Lower lobe of right lung (tissue), 2 donors: ENCODE measurements around the gene LDLRAD4. TPM values are rescaled to one million over a fixed set of nuclear protein-coding genes. Genes with fewer than 3 reads are reported as not detected.

Experiments
- ATAC-seq, 2 donors: fragments of 200-7000 bp; cut with Tn5 transposase; one replicate each; pipeline ENCODE4 v1.9.1; 2020 to 2022; ENCODE audit warnings: mild to moderate bottlenecking in 2 of 2, moderate library complexity in 2 of 2
- DNase-seq: peaks from one replicate; pipeline ENCODE4 v3.0.0-alpha.2; 2020
- H3K27ac ChIP-seq: fragments of 200-600 bp; one replicate; pipeline ENCODE4 v1.8.0; 2022
- H3K27me3 ChIP-seq: fragments of 200-600 bp; one replicate; pipeline ENCODE4 v1.8.0; 2022; ENCODE audit warnings: low read depth
- H3K36me3 ChIP-seq: fragments of 200-600 bp; one replicate; pipeline ENCODE4 v1.8.0; 2022; ENCODE audit warnings: mild to moderate bottlenecking
- H3K4me1 ChIP-seq: fragments of 200-600 bp; one replicate; pipeline ENCODE4 v1.8.0; 2022
- H3K4me3 ChIP-seq: fragments of 200-600 bp; one replicate; pipeline ENCODE4 v1.8.0; 2022; ENCODE audit warnings: mild to moderate bottlenecking
- H3K9me3 ChIP-seq: fragments of 200-600 bp; one replicate; pipeline ENCODE4 v1.8.0; 2022
- CTCF ChIP-seq: fragments of 200-600 bp; IDR thresholded peaks from one replicate; pipeline ENCODE4 v1.8.0; 2022; ENCODE audit warnings: antibody characterized with exemption, mild to moderate bottlenecking
- intact Hi-C: fragments of 100-400 bp; cut with DNase I; formaldehyde crosslinking; loops from one replicate; pipeline ENCODE4 v1.11.0; 2022
- total RNA-seq: library from RNA; stranded (reverse); fragmentation: NEBNext Ultra II Directional; extraction: Animal tissue kit (Norgen Biotek cat#: 25700); gene quantifications from one replicate; pipeline ENCODE4 v1.2.1, GENCODE V29; 2021
- donor health status: DM: no; HTN: yes; CAD: no; lungs with severe emphysema.

The LDLRAD4 gene
- total RNA-seq, 1 donor from 2014 or later, result 24.6 TPM

DNA sequence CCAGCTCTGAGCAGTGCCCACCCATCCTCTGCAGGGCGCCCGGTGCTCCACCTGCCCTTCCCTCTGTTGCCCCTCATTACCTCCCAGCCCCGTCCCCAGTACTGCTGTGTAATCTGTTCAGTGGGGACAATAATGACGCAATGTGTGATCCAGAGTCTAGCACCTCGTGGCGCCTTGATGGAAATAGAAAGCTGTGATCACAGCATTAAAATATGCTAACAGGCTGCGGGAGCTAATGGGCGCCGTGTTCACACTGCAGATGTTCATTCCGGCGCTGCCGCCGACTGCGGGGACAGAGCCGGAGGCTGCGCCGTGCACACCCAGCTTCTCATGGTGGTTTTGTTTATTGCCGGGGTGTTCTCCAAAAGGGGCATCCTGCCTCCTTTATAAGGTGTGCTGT, 235.2 kb downstream of the LDLRAD4 start:
- H3K4me3 ChIP-seq, result no peak overlapping the region
- TF ChIP-seq CTCF, result no peak
- no peak overlapping the region for H3K27ac ChIP-seq
- ATAC-seq (no peak), DNase-seq (no peak)
- no peaks in the 10 kb centered on the region for H3K36me3 ChIP-seq
- no peaks in the 10 kb centered on the region for H3K27me3 ChIP-seq
- H3K4me1 ChIP-seq, result peaks cover 19% of the 10 kb centered on the region
- H3K9me3 ChIP-seq, result no peaks in the 10 kb centered on the region
- intact Hi-C loops, result no loop called here

DNA sequence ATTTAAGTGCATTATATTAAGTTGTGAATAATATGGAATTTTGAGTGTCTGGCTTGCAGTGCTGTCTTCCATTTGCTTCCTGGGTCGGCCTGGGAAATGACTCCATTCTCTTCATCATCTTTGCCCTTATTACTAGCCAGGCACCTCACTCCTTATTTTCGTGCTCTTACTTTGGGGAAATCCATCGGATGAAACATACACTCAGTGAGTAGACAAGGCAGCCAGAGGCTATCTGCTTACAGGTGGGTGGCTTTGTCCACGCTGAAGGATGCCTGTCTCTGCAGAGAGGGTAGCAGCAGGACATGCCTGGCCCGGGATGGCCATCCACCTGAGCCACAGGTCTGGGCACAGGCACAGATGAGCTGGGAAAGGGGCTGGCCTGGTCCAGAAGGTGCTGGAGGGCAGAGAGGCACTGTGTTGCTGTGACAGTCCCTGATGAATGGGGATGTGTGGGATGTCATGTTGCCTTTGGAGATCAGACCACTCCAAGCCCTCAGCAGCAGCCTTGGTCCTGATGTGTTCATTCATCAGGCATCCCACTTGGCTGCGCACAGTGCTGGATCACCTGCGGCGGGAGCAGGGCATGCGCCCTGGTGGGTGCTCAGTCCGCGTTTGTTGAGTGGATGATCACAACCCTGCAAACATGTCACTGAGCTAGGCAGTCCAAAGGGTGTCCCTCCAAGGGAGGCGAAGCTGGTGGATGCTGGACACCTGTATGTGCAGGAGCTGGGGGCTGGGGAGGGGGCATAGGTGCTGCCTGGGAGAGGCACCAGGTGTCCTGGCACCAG, 236.0 kb downstream of the LDLRAD4 start:
- no peak for DNase-seq
- H3K36me3 ChIP-seq, result no peaks in the 10 kb centered on the region
- no peak for ATAC-seq
- H3K27me3 ChIP-seq, result no peaks in the 10 kb centered on the region
- H3K9me3 ChIP-seq, result no peaks in the 10 kb centered on the region
- H3K4me1 ChIP-seq, result peaks cover 19% of the 10 kb centered on the region
- intact Hi-C loops, result no loop called here
- H3K4me3 ChIP-seq, result no peak overlapping the region
- TF ChIP-seq CTCF, result no peak
- H3K27ac ChIP-seq, result no peak overlapping the region

- Histone ChIP-seq H3K9me3 (no peaks in the 10 kb centered on the region), H3K27ac (no peak overlapping the region), H3K4me3 (no peak overlapping the region), H3K27me3 (no peaks in the 10 kb centered on the region), H3K4me1 (peaks cover 17% of the 10 kb centered on the region), H3K36me3 (no peaks in the 10 kb centered on the region)
- intact Hi-C loops, result no loop called here
- no peak for ATAC-seq
- no peak for TF ChIP-seq CTCF
- no peak for DNase-seq
These were observed 236.9 kb downstream of the LDLRAD4 start for GRCh38 chr18:13455471-13455870.

DNA sequence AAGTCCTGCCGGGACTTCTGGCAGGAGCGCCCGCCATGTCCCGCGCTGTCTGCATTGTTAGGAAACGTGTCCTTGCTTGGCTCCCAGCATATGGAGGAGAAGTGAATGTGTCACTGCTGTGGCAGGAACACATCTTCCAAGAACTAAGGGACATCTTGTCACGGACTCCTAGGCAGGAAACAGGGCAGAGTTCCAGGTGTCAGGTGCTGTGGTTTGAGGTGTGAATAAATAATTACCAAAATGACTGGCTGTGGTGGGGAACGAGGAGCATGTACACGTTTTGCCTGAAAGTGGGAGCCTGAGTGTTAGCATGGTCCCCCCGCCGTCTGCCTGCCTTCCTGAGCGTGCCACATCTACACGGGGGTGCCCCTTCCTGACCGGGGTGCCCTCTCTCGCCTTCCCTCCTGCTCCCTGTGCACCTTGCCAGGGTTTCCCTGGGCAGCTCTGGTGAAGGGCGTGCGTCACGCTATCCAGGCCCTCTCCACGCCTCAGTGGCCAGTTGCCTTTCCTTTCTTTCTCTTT, 237.5 kb downstream of the LDLRAD4 start:
- Histone ChIP-seq H3K36me3 (no peaks in the 10 kb centered on the region), H3K4me1 (peaks cover 15% of the 10 kb centered on the region), H3K27me3 (no peaks in the 10 kb centered on the region), H3K9me3 (no peaks in the 10 kb centered on the region), H3K27ac (no peak overlapping the region), H3K4me3 (no peak overlapping the region)
- intact Hi-C loops, result no loop called here
- ATAC-seq (no peak), DNase-seq (no peak)
- no peak for TF ChIP-seq CTCF

GRCh38 chr18:13456736-13457271, 238.2 kb downstream of the LDLRAD4 start:
- peaks cover 7% of the 10 kb centered on the region for H3K4me1 ChIP-seq
- TF ChIP-seq CTCF, result no peak
- intact Hi-C loops, result no loop called here
- no peaks in the 10 kb centered on the region for H3K36me3 ChIP-seq
- DNase-seq (no peak), ATAC-seq (no peak)
- no peak overlapping the region for H3K27ac ChIP-seq
- H3K4me3 ChIP-seq, result no peak overlapping the region
- no peaks in the 10 kb centered on the region for H3K9me3 ChIP-seq
- no peaks in the 10 kb centered on the region for H3K27me3 ChIP-seq
